Fibroblast of lung (primary cell): ENCODE measurements around the gene PGM2.

Source experiments
- EZH2 ChIP-seq: IDR thresholded peaks from 2 replicates; pipeline ENCODE4 v1.5.1; 2012; ENCODE audit warnings: low read length, control low read depth, mild to moderate bottlenecking; ENCODE audit errors: missing control alignments
- TF ChIP-seq, protein P1 (sequence below), 2 donors: IDR thresholded peaks in 1 of 2; conservative IDR thresholded peaks in 1 of 2; 1 replicate in 1 of 2; 2 replicates in 1 of 2; pipeline ENCODE4 v1.5.1; 2011 to 2012; ENCODE audit warnings: low read length in 2 of 2, control low read depth in 1 of 2, inconsistent platforms in 1 of 2, low read depth in 1 of 2, mild to moderate bottlenecking in 1 of 2

DNA sequence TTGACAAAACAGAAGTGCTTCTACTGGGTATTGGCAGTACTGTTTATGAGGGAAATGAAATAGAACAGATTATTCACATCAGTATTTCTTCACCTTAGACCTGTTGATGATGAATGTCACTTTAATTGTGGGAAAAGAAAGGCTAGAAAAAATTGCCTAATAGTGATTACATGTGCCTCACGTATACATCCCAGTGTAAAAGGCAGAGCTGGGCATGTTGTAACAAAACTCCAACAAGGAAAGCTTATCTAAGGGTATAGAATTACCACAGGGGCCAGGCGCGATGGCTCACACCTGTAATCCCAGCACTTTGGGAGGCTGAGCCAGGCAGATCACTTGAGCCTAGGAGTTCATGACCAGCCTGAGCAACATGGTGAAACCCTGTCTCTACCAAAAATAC is 4.2 kb downstream of the PGM2 start:
- TF ChIP-seq, protein P1, sequence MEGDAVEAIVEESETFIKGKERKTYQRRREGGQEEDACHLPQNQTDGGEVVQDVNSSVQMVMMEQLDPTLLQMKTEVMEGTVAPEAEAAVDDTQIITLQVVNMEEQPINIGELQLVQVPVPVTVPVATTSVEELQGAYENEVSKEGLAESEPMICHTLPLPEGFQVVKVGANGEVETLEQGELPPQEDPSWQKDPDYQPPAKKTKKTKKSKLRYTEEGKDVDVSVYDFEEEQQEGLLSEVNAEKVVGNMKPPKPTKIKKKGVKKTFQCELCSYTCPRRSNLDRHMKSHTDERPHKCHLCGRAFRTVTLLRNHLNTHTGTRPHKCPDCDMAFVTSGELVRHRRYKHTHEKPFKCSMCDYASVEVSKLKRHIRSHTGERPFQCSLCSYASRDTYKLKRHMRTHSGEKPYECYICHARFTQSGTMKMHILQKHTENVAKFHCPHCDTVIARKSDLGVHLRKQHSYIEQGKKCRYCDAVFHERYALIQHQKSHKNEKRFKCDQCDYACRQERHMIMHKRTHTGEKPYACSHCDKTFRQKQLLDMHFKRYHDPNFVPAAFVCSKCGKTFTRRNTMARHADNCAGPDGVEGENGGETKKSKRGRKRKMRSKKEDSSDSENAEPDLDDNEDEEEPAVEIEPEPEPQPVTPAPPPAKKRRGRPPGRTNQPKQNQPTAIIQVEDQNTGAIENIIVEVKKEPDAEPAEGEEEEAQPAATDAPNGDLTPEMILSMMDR (conservative IDR thresholded peaks at IDR 0.05 in 1 of 2, IDR thresholded peaks at IDR 0.05 in 1 of 2; ENCODE audit: low read depth in 1 of 2, low read length in 2 of 2) = no peak
- no peak for TF ChIP-seq EZH2
